Stimulated activated naive CD8-positive, alpha-beta T cell treated with anti-CD3 and anti-CD28 coated beads, Interleukin-15, amount 100 ng/mL, for 72 hours (primary cell): ENCODE measurements around the gene SH3TC1.

Source experiments
- ATAC-seq: fragments of 150-1000 bp; cut with Tn5 transposase; 2 replicates; pipeline ENCODE4 v1.10.0; 2021; ENCODE audit warnings: mild to moderate bottlenecking, moderate library complexity
- DNase-seq, 2 donors: peaks; one replicate each; pipeline ENCODE4 v3.0.0; 2021 to 2022
- H3K27ac Mint-ChIP-seq, 2 donors: one replicate each; pipeline ENCODE4 v1.8.0; 2022; ENCODE audit warnings: mild to moderate bottlenecking in 2 of 2, mixed read lengths in 2 of 2, moderate library complexity in 2 of 2
- H3K27me3 Mint-ChIP-seq: one replicate; pipeline ENCODE4 v1.8.0; 2022; ENCODE audit warnings: mixed read lengths
- H3K4me1 Mint-ChIP-seq: one replicate; pipeline ENCODE4 v1.8.0; 2022; ENCODE audit warnings: mild to moderate bottlenecking, mixed read lengths
- H3K4me3 Mint-ChIP-seq, 2 donors: one replicate each; pipeline ENCODE4 v1.8.0; 2022; ENCODE audit warnings: mild to moderate bottlenecking in 2 of 2, mixed read lengths in 2 of 2, moderate library complexity in 1 of 2
- H3K9me3 Mint-ChIP-seq, 2 donors: one replicate each; pipeline ENCODE4 v1.8.0; 2022; ENCODE audit warnings: mixed read lengths in 2 of 2

SH3TC1 gene

GRCh38 chr4:8222609-8223388, 23.7 kb downstream of the SH3TC1 start:
- Mint-ChIP-seq H3K4me1 (peaks cover 65% of the 10 kb centered on the region), H3K9me3 (no peaks in the 10 kb centered on the region), H3K27me3 (peaks cover 16% of the 10 kb centered on the region), H3K27ac (no peak overlapping the region), H3K4me3 (no peak overlapping the region)
- DNase-seq (no peak), ATAC-seq (no peak)

GRCh38 chr4:8224267-8224974, 25.3 kb downstream of the SH3TC1 start:
- Mint-ChIP-seq H3K4me3 (no peak overlapping the region), H3K27ac (no peak overlapping the region), H3K27me3 (peaks cover 16% of the 10 kb centered on the region), H3K9me3 (no peaks in the 10 kb centered on the region), H3K4me1 (peaks cover 75% of the 10 kb centered on the region)
- DNase-seq (no peak), ATAC-seq (no peak)

GRCh38 chr4:8224975-8225625, 26.0 kb downstream of the SH3TC1 start:
- H3K4me1 Mint-ChIP-seq: peaks cover 76% of the 10 kb centered on the region
- peaks cover 16% of the 10 kb centered on the region for H3K27me3 Mint-ChIP-seq
- DNase-seq: no peak
- peak overlapping the region in 1 of 2 donors; percentile 30 for H3K4me3 Mint-ChIP-seq
- no peak for ATAC-seq
- no peaks in the 10 kb centered on the region for H3K9me3 Mint-ChIP-seq
- no peak overlapping the region for H3K27ac Mint-ChIP-seq

GRCh38 chr4:8225706-8226443, 26.8 kb downstream of the SH3TC1 start:
- Mint-ChIP-seq H3K9me3 (no peaks in the 10 kb centered on the region), H3K27ac (no peak overlapping the region), H3K4me1 (peaks cover 73% of the 10 kb centered on the region), H3K27me3 (peaks cover 16% of the 10 kb centered on the region), H3K4me3 (no peak overlapping the region)
- DNase-seq (no peak), ATAC-seq (no peak)

- no peak for DNase-seq
- no peak for ATAC-seq
- H3K4me3 Mint-ChIP-seq: no peak overlapping the region
- no peaks in the 10 kb centered on the region for H3K9me3 Mint-ChIP-seq
- no peak overlapping the region for H3K27ac Mint-ChIP-seq
- H3K27me3 Mint-ChIP-seq: peaks cover 16% of the 10 kb centered on the region
- H3K4me1 Mint-ChIP-seq: peaks cover 59% of the 10 kb centered on the region
Observed at GRCh38 chr4:8227201-8227770, 28.2 kb downstream of the SH3TC1 start.

GRCh38 chr4:8227771-8228318, 28.8 kb downstream of the SH3TC1 start:
- peaks cover 53% of the 10 kb centered on the region for H3K4me1 Mint-ChIP-seq
- no peak for DNase-seq
- H3K9me3 Mint-ChIP-seq: no peaks in the 10 kb centered on the region
- H3K27ac Mint-ChIP-seq: no peak overlapping the region
- no peak for ATAC-seq
- H3K4me3 Mint-ChIP-seq: peak overlapping the region in 1 of 2 donors; percentile 61
- peaks cover 16% of the 10 kb centered on the region for H3K27me3 Mint-ChIP-seq

GRCh38 chr4:8228319-8229250, 29.5 kb downstream of the SH3TC1 start:
- H3K4me1 Mint-ChIP-seq: peaks cover 51% of the 10 kb centered on the region
- H3K27me3 Mint-ChIP-seq: peaks cover 16% of the 10 kb centered on the region
- no peaks in the 10 kb centered on the region for H3K9me3 Mint-ChIP-seq
- peak overlapping the region; percentile 72 to 79 for H3K27ac Mint-ChIP-seq
- H3K4me3 Mint-ChIP-seq: peak overlapping the region in 1 of 2 donors; percentile 61
- peak; percentile 86 for ATAC-seq
- peak; percentile 64 to 81 for DNase-seq

- Mint-ChIP-seq H3K27me3 (peaks cover 13% of the 10 kb centered on the region), H3K4me1 (peaks cover 44% of the 10 kb centered on the region), H3K27ac (peak overlapping the region; percentile 72 to 79), H3K9me3 (no peaks in the 10 kb centered on the region), H3K4me3 (peak overlapping the region in 1 of 2 donors; percentile 61)
- ATAC-seq (peak; percentile 45), DNase-seq (no peak)
Observed at GRCh38 chr4:8229331-8229975, 30.4 kb downstream of the SH3TC1 start.

- H3K4me3 Mint-ChIP-seq: no peak overlapping the region
- H3K27me3 Mint-ChIP-seq: peaks cover 8% of the 10 kb centered on the region
- no peak for ATAC-seq
- peaks cover 43% of the 10 kb centered on the region for H3K4me1 Mint-ChIP-seq
- no peaks in the 10 kb centered on the region for H3K9me3 Mint-ChIP-seq
- no peak for DNase-seq
- H3K27ac Mint-ChIP-seq: no peak overlapping the region
Observed at GRCh38 chr4:8230033-8230432, 30.9 kb downstream of the SH3TC1 start.

GRCh38 chr4:8230891-8231290, 31.8 kb downstream of the SH3TC1 start:
- DNase-seq: no peak
- no peak for ATAC-seq
- H3K27ac Mint-ChIP-seq: no peak overlapping the region
- no peaks in the 10 kb centered on the region for H3K9me3 Mint-ChIP-seq
- no peaks in the 10 kb centered on the region for H3K27me3 Mint-ChIP-seq
- H3K4me3 Mint-ChIP-seq: no peak overlapping the region
- peaks cover 34% of the 10 kb centered on the region for H3K4me1 Mint-ChIP-seq

- H3K4me1 Mint-ChIP-seq: peaks cover 32% of the 10 kb centered on the region
- no peak for DNase-seq
- H3K27ac Mint-ChIP-seq: no peak overlapping the region
- ATAC-seq: no peak
- H3K9me3 Mint-ChIP-seq: no peaks in the 10 kb centered on the region
- H3K27me3 Mint-ChIP-seq: no peaks in the 10 kb centered on the region
- H3K4me3 Mint-ChIP-seq: no peak overlapping the region
Observed at GRCh38 chr4:8231551-8232049, 32.5 kb downstream of the SH3TC1 start.

GRCh38 chr4:8232748-8233147, 33.7 kb downstream of the SH3TC1 start:
- H3K9me3 Mint-ChIP-seq: no peaks in the 10 kb centered on the region
- peaks cover 22% of the 10 kb centered on the region for H3K4me1 Mint-ChIP-seq
- ATAC-seq: no peak
- no peak overlapping the region for H3K27ac Mint-ChIP-seq
- H3K27me3 Mint-ChIP-seq: no peaks in the 10 kb centered on the region
- H3K4me3 Mint-ChIP-seq: no peak overlapping the region
- DNase-seq: no peak

GRCh38 chr4:8233672-8234484, 34.8 kb downstream of the SH3TC1 start:
- Mint-ChIP-seq H3K27ac (no peak overlapping the region), H3K27me3 (no peaks in the 10 kb centered on the region)
- no peak for ATAC-seq

More at GRCh38 chr4:8233672-8234484, 34.8 kb downstream of the SH3TC1 start:
- Mint-ChIP-seq H3K9me3 (no peaks in the 10 kb centered on the region), H3K4me3 (no peak overlapping the region), H3K4me1 (peaks cover 11% of the 10 kb centered on the region)
- no peak for DNase-seq
